H9 (cell line): ENCODE measurements around the gene LRP3. TPM values are rescaled to one million over a fixed set of nuclear protein-coding genes. Genes with fewer than 3 reads are reported as not detected.

ENCODE experiments used
- DNase-seq: peaks from one replicate; pipeline ENCODE4 v3.0.0-alpha.2; 2017
- H2AFZ ChIP-seq: one replicate; pipeline ENCODE4 v1.6.1; 2013; ENCODE audit warnings: mild to moderate bottlenecking, low read length, control low read depth, moderate library complexity
- H2AK5ac ChIP-seq: 2 replicates; pipeline ENCODE4 v1.6.1; 2013; ENCODE audit warnings: low read length, control low read depth, mixed read lengths; ENCODE audit not compliant: insufficient read length
- H2BK120ac ChIP-seq: one replicate; pipeline ENCODE4 v1.6.1; 2013; ENCODE audit warnings: low read depth, mild to moderate bottlenecking, low read length, control low read depth, inconsistent platforms; ENCODE audit not compliant: poor library complexity, severe bottlenecking
- H2BK12ac ChIP-seq: 2 replicates; pipeline ENCODE4 v1.6.1; 2013; ENCODE audit warnings: low read length, control low read depth, mixed read lengths, low read depth; ENCODE audit not compliant: insufficient read length
- H2BK15ac ChIP-seq: 2 replicates; pipeline ENCODE4 v1.6.1; 2013; ENCODE audit warnings: low read depth, low read length, control low read depth
- H2BK20ac ChIP-seq: one replicate; pipeline ENCODE4 v1.6.1; 2013; ENCODE audit warnings: low read depth, mild to moderate bottlenecking, low read length, control low read depth, inconsistent platforms; ENCODE audit not compliant: poor library complexity, severe bottlenecking
- H2BK5ac ChIP-seq: 2 replicates; pipeline ENCODE4 v1.6.1; 2013; ENCODE audit warnings: low read length, control low read depth, mixed read lengths; ENCODE audit not compliant: insufficient read length
- H3K14ac ChIP-seq: 2 replicates; pipeline ENCODE4 v1.6.1; 2013; ENCODE audit warnings: low read length, control low read depth; ENCODE audit not compliant: insufficient read depth
- H3K18ac ChIP-seq: 2 replicates; pipeline ENCODE4 v1.6.1; 2013; ENCODE audit warnings: low read depth, mild to moderate bottlenecking, mixed read lengths, low read length, control low read depth; ENCODE audit not compliant: insufficient read length
- H3K23ac ChIP-seq: 2 replicates; pipeline ENCODE4 v1.6.1; 2013; ENCODE audit warnings: low read length, control low read depth, mixed read lengths, low read depth; ENCODE audit not compliant: insufficient read length
- H3K23me2 ChIP-seq: 2 replicates; pipeline ENCODE4 v1.6.1; 2013; ENCODE audit warnings: low read depth, mild to moderate bottlenecking, mixed read lengths, low read length, control low read depth; ENCODE audit not compliant: insufficient read length, poor library complexity, severe bottlenecking
- H3K27ac ChIP-seq: 2 replicates; pipeline ENCODE4 v1.5.1; 2013; ENCODE audit warnings: low read length, control low read depth, mixed read lengths, low read depth; ENCODE audit not compliant: insufficient read length
- H3K27me3 ChIP-seq: 2 replicates; pipeline ENCODE4 v1.6.1; 2013; ENCODE audit warnings: low read length, control low read depth, inconsistent platforms; ENCODE audit not compliant: insufficient read depth
- H3K4ac ChIP-seq: 2 replicates; pipeline ENCODE4 v1.6.1; 2013; ENCODE audit warnings: low read depth, mild to moderate bottlenecking, control low read depth, inconsistent platforms, low read length, moderate library complexity
- H3K4me1 ChIP-seq: 2 replicates; pipeline ENCODE4 v1.6.1; 2013; ENCODE audit warnings: low read length, control low read depth, inconsistent platforms; ENCODE audit not compliant: insufficient read depth
- H3K4me2 ChIP-seq: 2 replicates; pipeline ENCODE4 v1.6.1; 2013; ENCODE audit warnings: low read length, control low read depth, mixed read lengths; ENCODE audit not compliant: insufficient read length, insufficient read depth
- H3K56ac ChIP-seq: 2 replicates; pipeline ENCODE4 v1.6.1; 2013; ENCODE audit warnings: low read depth, mild to moderate bottlenecking, mixed read lengths, low read length, control low read depth; ENCODE audit not compliant: insufficient read length
- H3K79me1 ChIP-seq: 2 replicates; pipeline ENCODE4 v1.6.1; 2013; ENCODE audit warnings: low read depth, mild to moderate bottlenecking, moderate library complexity, low read length, control low read depth, inconsistent platforms; ENCODE audit not compliant: insufficient read depth, poor library complexity, severe bottlenecking
- H3K79me2 ChIP-seq: 2 replicates; pipeline ENCODE4 v1.6.1; 2013; ENCODE audit warnings: low read length, control low read depth, inconsistent platforms; ENCODE audit not compliant: insufficient read depth
- H3K9ac ChIP-seq: 2 replicates; pipeline ENCODE4 v1.6.1; 2013; ENCODE audit warnings: low read length, control low read depth, mixed read lengths; ENCODE audit not compliant: insufficient read length; ENCODE audit errors: extremely low read depth
- H3K9me3 ChIP-seq: one replicate; pipeline ENCODE4 v1.6.1; 2013; ENCODE audit warnings: low read depth, low read length, inconsistent platforms; ENCODE audit not compliant: control insufficient read depth
- H3T11ph ChIP-seq: one replicate; pipeline ENCODE4 v1.6.1; 2013; ENCODE audit warnings: mild to moderate bottlenecking, low read length, control low read depth, inconsistent platforms
- H4K20me1 ChIP-seq: one replicate; pipeline ENCODE4 v1.6.1; 2013; ENCODE audit not compliant: control insufficient read depth, insufficient read length, insufficient read depth
- H4K5ac ChIP-seq: 2 replicates; pipeline ENCODE4 v1.6.1; 2013; ENCODE audit warnings: low read depth, mild to moderate bottlenecking, mixed read lengths, low read length, control low read depth; ENCODE audit not compliant: insufficient read length
- H4K8ac ChIP-seq: replicated peaks from 2 replicates; pipeline ENCODE4 v1.6.1; 2013; ENCODE audit warnings: low read length, control low read depth, mixed read lengths, low read depth; ENCODE audit not compliant: insufficient read length
- H4K91ac ChIP-seq: 2 replicates; pipeline ENCODE4 v1.6.1; 2013; ENCODE audit warnings: low read depth, mild to moderate bottlenecking, moderate library complexity, mixed read lengths, low read length, control low read depth; ENCODE audit not compliant: insufficient read length
- H3K27ac Mint-ChIP-seq, 3 experiments: 2 replicates in 2 of 3; 3 replicates in 1 of 3; pipeline ENCODE4 v1.8.0; 2020 to 2021; ENCODE audit warnings: mixed read lengths in 3 of 3, mild to moderate bottlenecking in 1 of 3, moderate library complexity in 1 of 3
- H3K27me3 Mint-ChIP-seq: 2 replicates; pipeline ENCODE4 v1.8.0; 2021; ENCODE audit warnings: low read depth, mild to moderate bottlenecking, moderate library complexity, mixed read lengths
- H3K36me3 Mint-ChIP-seq, 3 experiments: 2 replicates in 2 of 3; 3 replicates in 1 of 3; pipeline ENCODE4 v1.8.0; 2020 to 2021; ENCODE audit warnings: low read depth in 3 of 3, mixed read lengths in 3 of 3; ENCODE audit not compliant: insufficient read depth in 1 of 3
- H3K4me1 Mint-ChIP-seq, 2 experiments: 2 replicates each; pipeline ENCODE4 v1.8.0; 2020; ENCODE audit warnings: mixed read lengths in 2 of 2
- H3K4me3 Mint-ChIP-seq, 2 experiments: 2 replicates in 1 of 2; 3 replicates in 1 of 2; pipeline ENCODE4 v1.8.0; 2020 to 2021; ENCODE audit warnings: mild to moderate bottlenecking in 2 of 2, mixed read lengths in 2 of 2, moderate library complexity in 1 of 2
- H3K9me3 Mint-ChIP-seq, 2 experiments: 2 replicates in 1 of 2; 3 replicates in 1 of 2; pipeline ENCODE4 v1.8.0; 2020; ENCODE audit warnings: mild to moderate bottlenecking in 2 of 2, mixed read lengths in 2 of 2, moderate library complexity in 1 of 2
- CTCF ChIP-seq: fragments of 200-600 bp; sonication (generic); conservative IDR thresholded peaks from 3 replicates; pipeline ENCODE4 v1.8.0; 2021; ENCODE audit warnings: antibody characterized with exemption, mild to moderate bottlenecking
- WGBS: extraction: QIAGEN DNeasy Blood & Tissue Kit; methylation state at CpG from one replicate; pipeline ENCODE4 v1.1.7; 2013; ENCODE audit warnings: missing lambda C conversion rate, low lambda C conversion rate, mixed read lengths; ENCODE audit not compliant: insufficient read length; ENCODE audit errors: extremely low coverage; 5-methylcytosine and 5-hydroxymethylcytosine counted together
- total RNA-seq: library from RNA; stranded (reverse); gene quantifications from 2 replicates; pipeline ENCODE4 v1.2.1, GENCODE V29; 2021

Gene LRP3
- total RNA-seq, 1 experiment from 2014 or later = 29.2 TPM

DNA sequence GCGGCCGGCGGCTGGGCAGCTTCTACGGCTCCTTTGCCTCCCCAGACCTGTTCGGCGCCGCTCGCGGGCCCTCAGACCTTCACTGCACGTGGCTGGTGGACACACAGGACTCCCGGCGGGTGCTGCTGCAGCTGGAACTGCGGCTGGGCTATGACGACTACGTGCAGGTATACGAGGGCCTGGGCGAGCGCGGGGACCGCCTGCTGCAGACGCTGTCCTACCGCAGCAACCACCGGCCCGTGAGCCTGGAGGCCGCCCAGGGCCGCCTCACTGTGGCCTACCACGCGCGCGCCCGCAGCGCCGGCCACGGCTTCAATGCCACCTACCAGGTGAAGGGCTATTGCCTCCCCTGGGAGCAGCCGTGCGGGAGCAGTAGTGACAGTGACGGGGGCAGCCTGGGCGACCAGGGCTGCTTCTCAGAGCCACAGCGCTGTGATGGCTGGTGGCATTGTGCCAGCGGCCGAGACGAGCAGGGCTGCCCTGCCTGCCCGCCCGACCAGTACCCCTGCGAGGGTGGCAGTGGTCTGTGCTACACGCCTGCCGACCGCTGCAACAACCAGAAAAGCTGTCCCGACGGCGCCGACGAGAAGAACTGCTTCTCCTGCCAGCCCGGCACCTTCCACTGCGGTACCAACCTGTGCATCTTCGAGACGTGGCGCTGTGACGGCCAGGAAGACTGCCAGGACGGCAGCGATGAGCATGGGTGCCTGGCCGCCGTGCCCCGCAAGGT is 11.6 kb downstream of the LRP3 start:
- no peaks in the 10 kb centered on the region for H3K9me3 ChIP-seq
- no CpG with 5 or more reads among the region's 64 CpGs for WGBS
- no peak for DNase-seq

More for the DNA sequence above, 11.6 kb downstream of the LRP3 start:
- no peak for TF ChIP-seq CTCF
- no peak overlapping the region for H2AFZ ChIP-seq
- H3K14ac ChIP-seq = no peak overlapping the region; the same call in 1 of the 2 replicates
- no peak overlapping the region for H2BK20ac ChIP-seq
- H3K23me2 ChIP-seq = no peaks in the 10 kb centered on the region
- no peaks in the 10 kb centered on the region for H4K20me1 ChIP-seq
- no peaks in the 10 kb centered on the region for H3K4me1 Mint-ChIP-seq
- no peak overlapping the region for H3K18ac ChIP-seq
- no peak overlapping the region for H3K56ac ChIP-seq
- no peaks in the 10 kb centered on the region; the same call in 1 of the 2 replicates for H3K27me3 Mint-ChIP-seq
- no peaks in the 10 kb centered on the region for H3K9me3 Mint-ChIP-seq
- H3K79me1 ChIP-seq = no peaks in the 10 kb centered on the region
- no peaks in the 10 kb centered on the region for H3K4me1 ChIP-seq
- H3K4me2 ChIP-seq = no peak overlapping the region
- no peak overlapping the region for H4K8ac ChIP-seq
- H3K27ac ChIP-seq = no peak overlapping the region
- no peak overlapping the region for H2BK15ac ChIP-seq
- H3K4me3 Mint-ChIP-seq = no peak overlapping the region
- H4K5ac ChIP-seq = no peak overlapping the region
- no peak overlapping the region for H4K91ac ChIP-seq
- no peak overlapping the region for H3T11ph ChIP-seq
- no peaks in the 10 kb centered on the region for H3K27me3 ChIP-seq
- H3K23ac ChIP-seq = no peak overlapping the region
- peak overlapping the region in 1 of 3 experiments; percentile 55; a peak in 1 of 7 replicates for H3K27ac Mint-ChIP-seq
- no peak overlapping the region for H2BK5ac ChIP-seq
- H2BK120ac ChIP-seq = no peak overlapping the region
- H3K79me2 ChIP-seq = no peaks in the 10 kb centered on the region
- H2AK5ac ChIP-seq = no peak overlapping the region
- no peak overlapping the region for H3K4ac ChIP-seq
- no peak overlapping the region for H3K9ac ChIP-seq
- H3K36me3 Mint-ChIP-seq = peaks cover 0 to 10% (median 8%) of the 10 kb centered on the region in 3 experiments; a peak in 6 of 7 replicates
- H2BK12ac ChIP-seq = no peak overlapping the region
